HAP-1 (cell line): ENCODE results near the gene GRN.
"Not testable (repeated sequence)": the region's sequence is repeated elsewhere in the genome, so short reads cannot be mapped to it uniquely, and the experiment has no call there.

ENCODE experiments used
- DNase-seq, 2 experiments: peaks; one replicate each; pipeline ENCODE4 v3.0.0-alpha.2; 2016 to 2020; ENCODE audit warnings: low spot score in 2 of 2
- H3K27me3 ChIP-seq: fragments of 250-450 bp; sonication (Bioruptor Pico); 2 replicates; pipeline ENCODE4 v1.5.1; 2020; ENCODE audit warnings: low read depth, mild to moderate bottlenecking, moderate library complexity
- H3K36me3 ChIP-seq: fragments of 250-450 bp; sonication (Bioruptor Pico); replicated peaks from 2 replicates; pipeline ENCODE4 v1.5.1; 2020; ENCODE audit warnings: mild to moderate bottlenecking
- H3K4me1 ChIP-seq: fragments of 250-450 bp; sonication (Bioruptor Pico); 2 replicates; pipeline ENCODE4 v1.5.1; 2020; ENCODE audit warnings: mild to moderate bottlenecking
- H3K4me3 ChIP-seq: fragments of 250-450 bp; sonication (Bioruptor Pico); 2 replicates; pipeline ENCODE4 v1.5.1; 2020; ENCODE audit warnings: mild to moderate bottlenecking, moderate library complexity
- H3K9me3 ChIP-seq: fragments of 250-450 bp; sonication (Bioruptor Pico); 2 replicates; pipeline ENCODE4 v1.5.1; 2020; ENCODE audit warnings: mild to moderate bottlenecking, moderate library complexity
- in situ Hi-C: fragments of 300-500 bp; cut with MboI; formaldehyde crosslinking; loops from 3 replicates; pipeline ENCODE4 v1.14.3; 2020; ENCODE audit warnings: low sequenced_read_pairs, inconsistent platforms, mixed read lengths

GRN gene

DNA sequence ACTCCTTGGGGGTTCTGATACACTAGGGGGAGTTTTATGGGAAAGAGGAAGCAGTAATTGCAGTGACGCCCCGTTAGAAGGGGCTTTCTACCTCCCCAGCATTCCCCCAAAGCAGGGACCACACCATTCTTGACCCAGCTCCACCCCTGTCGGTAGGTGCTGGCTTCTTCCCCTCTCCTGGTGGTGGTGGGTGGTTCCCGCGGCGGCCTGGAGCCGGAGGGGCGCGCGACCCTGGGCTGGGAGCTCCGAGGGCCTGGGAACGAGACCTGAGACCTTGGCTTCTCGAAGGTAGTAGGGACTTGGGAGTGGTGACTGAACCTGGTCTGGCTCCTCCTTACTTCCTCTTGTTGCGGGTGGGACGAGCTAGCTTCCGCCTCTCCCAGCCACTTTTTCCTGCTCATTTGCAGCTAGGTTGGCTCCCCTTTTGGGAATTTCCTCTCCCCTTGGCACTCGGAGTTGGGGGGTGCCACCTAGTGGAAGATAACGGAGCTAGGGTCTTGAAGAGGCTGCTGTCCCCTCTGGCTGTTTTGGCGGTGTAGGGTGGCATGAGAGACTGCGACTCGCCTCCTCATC, 438 bp downstream of the GRN start:
- Histone ChIP-seq H3K4me1 (peaks cover 4% of the 10 kb centered on the region), H3K36me3 (peaks cover 1% of the 10 kb centered on the region), H3K27me3 (no peaks in the 10 kb centered on the region), H3K9me3 (no peaks in the 10 kb centered on the region), H3K4me3 (peak overlapping the region; percentile 74)
- in situ Hi-C loops: no loop called here
- DNase-seq: peak; percentile 65 to 82

DNA sequence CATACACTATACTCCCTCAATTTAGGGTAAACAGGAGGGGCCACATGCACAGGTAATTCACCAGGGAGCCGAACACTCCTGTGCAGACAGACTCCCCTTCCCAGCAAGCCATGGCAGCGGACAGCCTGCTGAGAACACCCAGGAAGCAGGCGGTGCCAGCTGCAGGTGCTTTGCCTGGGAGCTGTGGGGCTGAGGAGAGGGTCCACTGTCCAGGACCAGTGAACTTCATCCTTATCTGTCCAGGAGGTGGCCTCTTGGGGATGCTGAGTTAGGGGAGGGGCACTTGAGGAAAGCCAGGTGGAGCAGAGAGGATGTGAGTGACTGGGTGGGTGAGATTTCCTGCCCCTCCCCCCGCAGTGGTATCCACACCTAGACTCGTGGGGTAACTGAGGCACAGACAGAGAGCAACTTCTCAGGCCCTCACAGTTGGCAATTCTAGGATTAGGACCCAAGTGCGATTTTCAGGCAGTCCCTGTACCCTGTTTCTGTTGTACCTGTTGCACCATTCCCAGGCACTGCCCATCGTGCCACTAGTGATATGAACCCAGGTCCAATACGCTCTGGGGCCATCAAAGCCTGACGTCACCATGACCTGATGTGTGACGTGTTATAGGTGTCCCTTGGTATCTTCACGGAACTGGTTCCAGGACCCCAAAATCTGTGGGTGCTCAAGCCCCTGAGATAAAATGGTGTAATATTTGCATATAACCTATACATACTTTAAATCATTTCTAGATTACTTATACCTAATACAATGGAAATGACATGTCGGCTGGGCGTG, 1.2 kb downstream of the GRN start:
- Histone ChIP-seq H3K27me3 (no peaks in the 10 kb centered on the region), H3K4me3 (peak overlapping the region; percentile 74), H3K36me3 (peaks cover 9% of the 10 kb centered on the region), H3K9me3 (no peaks in the 10 kb centered on the region), H3K4me1 (peaks cover 4% of the 10 kb centered on the region)
- DNase-seq: no peak
- in situ Hi-C loops: no loop called here

DNA sequence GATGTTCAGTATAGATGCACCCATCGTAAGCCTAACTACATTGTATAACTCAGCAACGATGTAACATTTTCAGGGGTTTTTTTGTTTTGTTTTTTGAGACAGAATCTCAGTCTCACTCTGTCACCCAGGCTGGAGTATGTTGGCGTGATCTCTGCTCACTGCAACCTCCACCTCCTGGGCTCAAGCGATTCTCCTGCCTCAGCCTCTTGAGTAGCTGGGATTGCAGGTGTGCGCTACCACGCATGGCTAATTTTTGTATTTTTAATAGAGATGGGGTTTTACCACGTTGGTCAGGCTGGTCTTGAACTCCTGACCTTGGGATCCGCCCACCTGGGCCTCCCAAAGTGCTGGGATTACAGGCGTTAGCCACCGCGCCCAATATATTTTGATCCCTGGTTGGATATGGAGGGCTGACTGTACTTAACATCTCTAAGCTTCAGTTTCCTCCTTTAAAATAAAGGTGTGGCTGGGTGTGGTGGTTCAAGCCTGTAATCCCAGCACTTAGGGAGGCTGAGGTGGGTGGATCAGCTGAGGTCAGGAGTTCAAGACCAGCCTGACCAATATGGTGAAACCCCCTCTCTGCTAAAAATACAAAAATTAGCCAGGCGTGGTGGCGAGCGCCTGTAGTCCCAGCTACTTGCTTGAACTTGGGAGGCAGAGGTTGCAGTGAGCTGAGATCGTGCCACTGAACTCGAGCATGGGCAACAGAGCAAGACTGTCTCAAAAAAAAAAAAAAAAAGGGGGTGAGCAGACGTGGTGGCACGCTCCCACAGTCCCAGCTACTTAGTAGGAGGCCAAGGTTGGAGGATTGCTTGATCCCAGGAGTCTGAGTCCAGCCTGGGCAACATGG, 2.3 kb downstream of the GRN start:
- in situ Hi-C loops, H3K4me3 ChIP-seq, H3K4me1 ChIP-seq: not testable (repeated sequence)

DNA sequence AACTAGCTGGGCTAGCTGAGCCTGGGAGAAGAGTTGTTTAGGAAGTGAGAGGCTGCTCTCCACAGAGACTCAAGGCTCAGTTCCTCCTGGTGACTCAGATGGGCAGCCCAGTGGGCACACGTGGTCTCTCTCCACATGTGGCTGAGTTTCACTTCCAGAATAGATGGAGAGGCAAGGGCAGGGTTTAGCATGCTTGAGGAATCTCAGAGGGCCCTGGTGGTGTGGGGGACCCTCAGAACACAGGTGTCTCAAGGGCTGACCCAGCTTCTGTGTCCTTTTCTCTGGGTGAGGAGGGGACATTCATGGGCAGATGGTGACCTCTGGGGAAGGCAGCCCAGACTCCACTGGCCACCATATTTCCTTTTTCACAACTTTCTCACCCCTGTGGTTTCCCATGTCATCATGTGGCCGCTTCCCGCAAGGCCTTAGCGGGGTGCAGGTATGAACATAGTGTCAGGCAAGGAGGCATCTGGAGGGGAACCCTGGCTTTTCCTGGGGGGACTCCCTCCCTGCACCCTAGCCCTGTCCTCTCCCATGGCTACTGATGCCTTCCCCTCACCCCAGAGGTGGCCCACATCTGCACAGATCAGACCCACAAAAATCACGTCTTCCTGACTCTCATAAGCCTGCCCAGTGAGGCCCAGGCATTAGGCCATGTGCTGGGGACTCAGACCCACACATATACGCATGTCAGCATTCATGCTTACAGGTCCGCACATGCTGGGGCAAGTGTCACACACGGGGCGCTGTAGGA, 3.3 kb downstream of the GRN start:
- no peak overlapping the region for H3K4me3 ChIP-seq
- no peaks in the 10 kb centered on the region for H3K9me3 ChIP-seq
- H3K36me3 ChIP-seq: peaks cover 20% of the 10 kb centered on the region
- DNase-seq: no peak
- peaks cover 4% of the 10 kb centered on the region for H3K4me1 ChIP-seq
- in situ Hi-C loops: no loop called here
- no peaks in the 10 kb centered on the region for H3K27me3 ChIP-seq

More for the DNA sequence above, 2.3 kb downstream of the GRN start:
- DNase-seq, H3K9me3 ChIP-seq, H3K27me3 ChIP-seq: not testable (repeated sequence)
- H3K36me3 ChIP-seq: peaks cover 18% of the 10 kb centered on the region

DNA sequence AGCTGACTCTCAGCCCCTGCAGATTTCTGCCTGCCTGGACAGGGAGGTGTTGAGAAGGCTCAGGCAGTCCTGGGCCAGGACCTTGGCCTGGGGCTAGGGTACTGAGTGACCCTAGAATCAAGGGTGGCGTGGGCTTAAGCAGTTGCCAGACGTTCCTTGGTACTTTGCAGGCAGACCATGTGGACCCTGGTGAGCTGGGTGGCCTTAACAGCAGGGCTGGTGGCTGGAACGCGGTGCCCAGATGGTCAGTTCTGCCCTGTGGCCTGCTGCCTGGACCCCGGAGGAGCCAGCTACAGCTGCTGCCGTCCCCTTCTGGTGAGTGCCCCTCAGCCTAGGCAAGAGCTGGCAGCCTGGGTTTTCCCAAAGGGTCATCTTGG, 3.9 kb downstream of the GRN start:
- Histone ChIP-seq H3K4me3 (no peak overlapping the region), H3K36me3 (peaks cover 20% of the 10 kb centered on the region), H3K9me3 (no peaks in the 10 kb centered on the region), H3K4me1 (peaks cover 4% of the 10 kb centered on the region), H3K27me3 (no peaks in the 10 kb centered on the region)
- DNase-seq: no peak
- in situ Hi-C loops: no loop called here

DNA sequence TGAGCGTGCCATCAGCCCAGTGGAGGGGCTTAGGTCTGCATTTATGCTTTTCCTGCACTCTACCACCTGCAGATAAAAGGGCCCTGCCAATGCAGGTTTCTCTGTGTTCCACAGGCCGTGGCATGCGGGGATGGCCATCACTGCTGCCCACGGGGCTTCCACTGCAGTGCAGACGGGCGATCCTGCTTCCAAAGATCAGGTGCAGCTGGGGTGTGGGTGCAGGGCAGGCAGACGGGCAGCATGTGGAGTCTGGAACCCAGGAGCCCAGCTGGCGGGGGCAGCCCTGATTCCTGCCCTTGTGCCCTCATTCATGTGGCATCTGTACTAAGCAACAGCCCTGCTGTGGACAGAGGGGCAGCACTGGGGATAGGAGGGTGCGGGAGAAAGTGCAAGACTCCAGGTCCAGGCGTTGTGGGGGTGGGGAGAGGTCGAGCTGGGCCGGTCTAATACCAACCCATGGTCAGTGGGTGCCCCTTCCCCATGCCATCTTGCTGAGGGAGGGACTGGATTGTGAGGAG, 4.5 kb downstream of the GRN start:
- H3K9me3 ChIP-seq: no peaks in the 10 kb centered on the region
- H3K4me3 ChIP-seq: no peak overlapping the region
- H3K4me1 ChIP-seq: peaks cover 2% of the 10 kb centered on the region
- in situ Hi-C loops: no loop called here
- no peak for DNase-seq
- peaks cover 20% of the 10 kb centered on the region for H3K36me3 ChIP-seq
- no peaks in the 10 kb centered on the region for H3K27me3 ChIP-seq

DNA sequence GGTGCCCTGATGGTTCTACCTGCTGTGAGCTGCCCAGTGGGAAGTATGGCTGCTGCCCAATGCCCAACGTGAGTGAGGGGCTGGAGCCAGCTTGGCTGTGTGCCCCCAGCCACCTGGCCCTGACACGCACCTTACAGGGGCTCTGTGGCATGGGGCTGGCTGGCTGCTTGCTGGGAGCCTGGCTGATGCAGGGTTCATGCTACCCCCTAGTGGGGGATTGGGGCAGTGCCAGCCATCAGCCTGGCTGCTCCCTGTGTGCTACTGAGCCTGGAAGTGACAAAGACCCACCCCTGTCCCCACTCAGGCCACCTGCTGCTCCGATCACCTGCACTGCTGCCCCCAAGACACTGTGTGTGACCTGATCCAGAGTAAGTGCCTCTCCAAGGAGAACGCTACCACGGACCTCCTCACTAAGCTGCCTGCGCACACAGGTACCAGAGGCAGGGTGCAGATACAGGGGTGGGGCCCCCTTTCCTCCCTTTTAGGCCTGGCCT, 5.7 kb downstream of the GRN start:
- Histone ChIP-seq H3K4me3 (no peak overlapping the region), H3K36me3 (peaks cover 20% of the 10 kb centered on the region), H3K27me3 (no peaks in the 10 kb centered on the region), H3K4me1 (no peaks in the 10 kb centered on the region), H3K9me3 (no peaks in the 10 kb centered on the region)
- in situ Hi-C loops: no loop called here
- DNase-seq: peak in 1 of 2 experiments; percentile 81

DNA sequence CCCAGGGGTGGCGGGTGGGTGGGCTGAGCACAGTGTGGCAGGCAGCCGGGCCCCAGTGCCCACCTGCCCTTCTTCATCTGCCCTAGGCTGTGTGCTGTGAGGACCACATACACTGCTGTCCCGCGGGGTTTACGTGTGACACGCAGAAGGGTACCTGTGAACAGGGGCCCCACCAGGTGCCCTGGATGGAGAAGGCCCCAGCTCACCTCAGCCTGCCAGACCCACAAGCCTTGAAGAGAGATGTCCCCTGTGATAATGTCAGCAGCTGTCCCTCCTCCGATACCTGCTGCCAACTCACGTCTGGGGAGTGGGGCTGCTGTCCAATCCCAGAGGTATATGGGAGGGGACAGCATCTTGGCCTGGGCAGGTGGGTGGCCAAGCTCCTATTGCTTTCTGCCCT, 6.4 kb downstream of the GRN start:
- in situ Hi-C loops: no loop called here
- no peaks in the 10 kb centered on the region for H3K4me1 ChIP-seq
- no peaks in the 10 kb centered on the region for H3K27me3 ChIP-seq
- no peak for DNase-seq
- H3K9me3 ChIP-seq: no peaks in the 10 kb centered on the region
- no peak overlapping the region for H3K4me3 ChIP-seq
- H3K36me3 ChIP-seq: peaks cover 20% of the 10 kb centered on the region

DNA sequence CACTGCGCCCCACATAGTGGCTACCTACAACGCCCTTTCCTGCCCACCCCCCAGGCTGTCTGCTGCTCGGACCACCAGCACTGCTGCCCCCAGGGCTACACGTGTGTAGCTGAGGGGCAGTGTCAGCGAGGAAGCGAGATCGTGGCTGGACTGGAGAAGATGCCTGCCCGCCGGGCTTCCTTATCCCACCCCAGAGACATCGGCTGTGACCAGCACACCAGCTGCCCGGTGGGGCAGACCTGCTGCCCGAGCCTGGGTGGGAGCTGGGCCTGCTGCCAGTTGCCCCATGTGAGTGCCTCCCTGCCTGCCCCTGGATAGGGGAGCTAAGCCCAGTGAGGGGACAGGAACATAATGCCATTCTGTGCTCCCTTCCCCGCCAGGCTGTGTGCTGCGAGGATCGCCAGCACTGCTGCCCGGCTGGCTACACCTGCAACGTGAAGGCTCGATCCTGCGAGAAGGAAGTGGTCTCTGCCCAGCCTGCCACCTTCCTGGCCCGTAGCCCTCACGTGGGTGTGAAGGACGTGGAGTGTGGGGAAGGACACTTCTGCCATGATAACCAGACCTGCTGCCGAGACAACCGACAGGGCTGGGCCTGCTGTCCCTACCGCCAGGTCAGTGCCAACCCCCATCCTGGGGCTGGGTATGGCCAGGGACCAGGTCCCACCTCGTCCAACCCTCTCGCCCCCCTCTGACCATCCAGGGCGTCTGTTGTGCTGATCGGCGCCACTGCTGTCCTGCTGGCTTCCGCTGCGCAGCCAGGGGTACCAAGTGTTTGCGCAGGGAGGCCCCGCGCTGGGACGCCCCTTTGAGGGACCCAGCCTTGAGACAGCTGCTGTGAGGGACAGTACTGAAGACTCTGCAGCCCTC, 7.1 kb downstream of the GRN start:
- no peak overlapping the region for H3K4me3 ChIP-seq
- H3K27me3 ChIP-seq: no peaks in the 10 kb centered on the region
- no peaks in the 10 kb centered on the region for H3K9me3 ChIP-seq
- DNase-seq: no peak
- H3K4me1 ChIP-seq: no peaks in the 10 kb centered on the region
- H3K36me3 ChIP-seq: peaks cover 20% of the 10 kb centered on the region
- in situ Hi-C loops: no loop called here

DNA sequence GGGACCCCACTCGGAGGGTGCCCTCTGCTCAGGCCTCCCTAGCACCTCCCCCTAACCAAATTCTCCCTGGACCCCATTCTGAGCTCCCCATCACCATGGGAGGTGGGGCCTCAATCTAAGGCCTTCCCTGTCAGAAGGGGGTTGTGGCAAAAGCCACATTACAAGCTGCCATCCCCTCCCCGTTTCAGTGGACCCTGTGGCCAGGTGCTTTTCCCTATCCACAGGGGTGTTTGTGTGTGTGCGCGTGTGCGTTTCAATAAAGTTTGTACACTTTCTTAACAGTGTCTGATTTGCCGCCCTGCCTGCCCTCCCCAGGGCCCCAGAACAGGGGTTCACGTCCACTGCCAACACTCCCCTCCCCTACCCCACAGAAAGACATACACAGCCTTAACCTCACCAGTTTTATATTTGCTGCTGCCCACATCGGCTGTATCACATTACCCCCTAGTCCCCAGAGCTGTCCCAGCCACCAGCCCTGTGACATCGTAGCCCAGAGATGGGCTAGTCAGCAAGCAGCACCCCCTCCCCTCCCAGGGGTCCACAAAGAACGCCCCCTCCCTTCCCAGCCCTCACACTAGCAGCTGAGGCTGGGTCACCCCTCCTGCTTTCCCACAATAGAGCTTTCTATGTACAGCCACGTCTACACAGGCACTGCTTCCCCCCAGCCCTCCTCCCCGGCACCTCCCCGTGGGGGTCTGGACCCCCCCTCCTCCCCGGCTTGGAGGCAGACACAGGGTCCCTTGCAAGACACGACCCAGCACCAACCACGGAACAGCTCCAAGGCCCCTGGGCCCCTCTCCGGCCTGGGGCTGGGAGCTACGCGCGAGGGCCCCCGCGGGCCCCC, 7.9 kb downstream of the GRN start:
- no peak overlapping the region for H3K4me3 ChIP-seq
- H3K9me3 ChIP-seq: no peaks in the 10 kb centered on the region
- no peak for DNase-seq
- H3K4me1 ChIP-seq: no peaks in the 10 kb centered on the region
- H3K36me3 ChIP-seq: peaks cover 20% of the 10 kb centered on the region
- in situ Hi-C loops: no loop called here
- H3K27me3 ChIP-seq: no peaks in the 10 kb centered on the region

DNA sequence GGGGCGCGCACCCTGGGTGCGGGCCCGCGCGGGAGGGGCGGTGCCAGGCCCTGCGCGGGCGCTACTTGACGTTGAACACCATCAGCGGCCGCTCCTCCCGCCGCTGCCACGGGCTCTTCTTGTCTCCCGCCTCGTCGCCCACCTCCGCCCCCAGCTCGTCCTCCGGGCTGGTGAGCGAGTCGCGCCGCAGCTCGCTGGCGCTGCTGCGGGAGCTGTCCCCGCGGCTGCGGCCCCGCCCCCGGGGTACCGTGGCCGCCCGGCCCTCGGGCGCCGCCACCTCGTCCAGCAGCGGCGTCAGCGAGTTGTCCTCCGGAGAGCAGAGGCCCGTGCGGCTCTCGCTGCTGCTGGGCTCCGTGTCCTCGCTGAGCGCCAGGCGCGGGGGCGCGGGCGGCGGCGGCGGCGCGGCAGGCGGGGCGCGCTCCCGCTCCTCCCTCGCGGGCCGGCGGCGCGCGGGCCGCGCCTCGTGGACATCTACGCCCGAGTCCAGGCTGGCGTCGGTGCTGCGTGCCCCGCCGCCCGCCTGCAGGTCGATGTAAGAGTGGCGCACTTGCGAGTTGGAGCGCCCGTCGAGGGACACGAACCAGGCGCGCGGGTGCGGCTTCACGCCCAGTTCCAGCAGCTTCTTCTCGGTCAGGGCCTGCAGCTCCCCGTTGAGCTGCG, 8.7 kb downstream of the GRN start:
- H3K27me3 ChIP-seq: no peaks in the 10 kb centered on the region
- no peak for DNase-seq
- H3K36me3 ChIP-seq: peaks cover 20% of the 10 kb centered on the region
- H3K4me3 ChIP-seq: no peak overlapping the region
- no peaks in the 10 kb centered on the region for H3K4me1 ChIP-seq
- no peaks in the 10 kb centered on the region for H3K9me3 ChIP-seq
- in situ Hi-C loops: no loop called here
